Measurements from ENCODE around the gene PRKAR2B. TPM values are rescaled to one million over a fixed set of nuclear protein-coding genes. Genes with fewer than 3 reads are reported as not detected.

Gene PRKAR2B
- total RNA-seq, 4 donors from 2014 or later: 17.5 to 30.5 (median 22.9) TPM

GRCh38 chr7:107078517-107078966 lies 34.0 kb downstream of the PRKAR2B start:
- Histone ChIP-seq H3K4me1 (no peaks in the 10 kb centered on the region), H3K9me3 (no peaks in the 10 kb centered on the region), H3K27ac (no peak overlapping the region), H3K4me3 (no peak overlapping the region), H3K36me3 (no peaks in the 10 kb centered on the region), H3K27me3 (no peaks in the 10 kb centered on the region)
- DNase-seq: no peak
- TF ChIP-seq POLR2A (IDR thresholded peaks at IDR 0.05): no peak
- no peak for TF ChIP-seq CTCF (IDR thresholded peaks at IDR 0.05)
- intact Hi-C loops (cut with DNase I; ENCODE audit: low total_unique reads): no loop called here

- DNase-seq: no peak
- TF ChIP-seq CTCF (IDR thresholded peaks at IDR 0.05) (no peak), POLR2A (IDR thresholded peaks at IDR 0.05) (no peak)
- Histone ChIP-seq H3K27me3 (no peaks in the 10 kb centered on the region), H3K4me3 (no peak overlapping the region), H3K4me1 (no peaks in the 10 kb centered on the region), H3K9me3 (no peaks in the 10 kb centered on the region), H3K27ac (no peak overlapping the region), H3K36me3 (no peaks in the 10 kb centered on the region)
- intact Hi-C loops (cut with DNase I; ENCODE audit: low total_unique reads): no loop called here
Observed at GRCh38 chr7:107079212-107079940, 34.9 kb downstream of the PRKAR2B start.

DNA sequence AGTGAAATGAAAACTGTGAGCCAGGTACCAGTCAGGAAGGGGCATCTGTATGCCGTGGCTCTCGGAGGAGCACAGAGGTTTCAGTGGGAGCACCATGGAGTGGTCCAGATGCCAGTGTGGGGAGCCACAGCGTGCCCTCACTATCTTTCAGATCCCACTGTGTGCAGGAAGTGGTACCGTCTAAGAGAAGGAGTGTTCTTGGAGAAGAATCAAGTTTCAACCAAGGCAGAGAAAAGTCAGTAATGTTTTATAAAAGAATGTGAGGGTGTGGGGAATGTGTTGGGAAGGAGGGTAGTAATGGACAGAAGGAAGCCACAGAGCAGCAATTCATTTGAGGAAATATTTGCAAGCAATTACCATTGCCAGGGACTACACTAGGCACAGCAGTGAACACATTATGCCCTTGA lies 35.6 kb downstream of the PRKAR2B start:
- no peak overlapping the region for H3K4me3 ChIP-seq
- no peaks in the 10 kb centered on the region for H3K4me1 ChIP-seq
- no peaks in the 10 kb centered on the region for H3K27me3 ChIP-seq
- TF ChIP-seq CTCF (IDR thresholded peaks at IDR 0.05) (no peak), POLR2A (IDR thresholded peaks at IDR 0.05) (no peak)
- H3K9me3 ChIP-seq: no peaks in the 10 kb centered on the region
- DNase-seq: no peak
- H3K27ac ChIP-seq: no peak overlapping the region
- H3K36me3 ChIP-seq: no peaks in the 10 kb centered on the region
- intact Hi-C loops (cut with DNase I; ENCODE audit: low total_unique reads): no loop called here

DNA sequence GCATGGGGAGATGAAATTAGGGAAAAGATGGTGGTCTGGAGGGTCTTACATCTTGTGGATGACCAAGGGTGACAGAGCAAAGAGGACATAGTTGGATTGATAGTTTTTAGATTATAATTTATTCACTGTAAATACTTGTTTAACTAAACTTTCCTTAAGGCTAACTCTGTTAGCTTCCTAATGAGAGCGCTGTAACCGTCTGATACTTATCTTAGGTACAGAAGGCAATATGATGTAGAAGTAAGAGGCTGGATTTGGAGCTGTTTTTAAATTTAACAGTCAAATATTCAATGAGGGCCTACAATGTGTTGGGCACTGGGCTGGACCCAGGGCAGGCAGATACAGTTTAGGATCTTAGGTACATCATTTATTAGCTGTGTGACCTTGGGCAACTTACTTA lies 36.0 kb downstream of the PRKAR2B start:
- H3K27ac ChIP-seq: no peak overlapping the region
- no peaks in the 10 kb centered on the region for H3K27me3 ChIP-seq
- no peak for DNase-seq
- no peaks in the 10 kb centered on the region for H3K36me3 ChIP-seq
- no peaks in the 10 kb centered on the region for H3K4me1 ChIP-seq
- TF ChIP-seq POLR2A (IDR thresholded peaks at IDR 0.05) (no peak), CTCF (IDR thresholded peaks at IDR 0.05) (no peak)
- intact Hi-C loops (cut with DNase I; ENCODE audit: low total_unique reads): no loop called here
- H3K4me3 ChIP-seq: no peak overlapping the region
- H3K9me3 ChIP-seq: no peaks in the 10 kb centered on the region

DNA sequence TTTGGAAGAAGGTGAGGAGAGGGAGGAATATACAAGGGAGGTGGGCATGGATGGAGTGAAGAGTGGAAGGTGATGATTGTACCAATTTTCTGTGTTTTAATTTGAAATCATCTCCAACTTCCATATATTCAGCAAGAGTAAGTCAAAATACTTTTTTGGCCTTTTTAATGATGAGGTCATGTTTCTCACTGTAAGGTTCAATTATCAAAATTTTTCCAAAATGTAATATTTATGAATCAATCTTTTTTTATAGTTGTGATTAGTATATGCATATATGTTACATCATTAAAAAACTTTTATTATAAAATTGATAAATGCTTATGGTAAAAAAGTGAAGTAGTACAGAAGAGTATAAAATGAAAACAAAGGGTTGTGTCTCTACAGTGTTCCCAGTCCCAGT lies 40.7 kb downstream of the PRKAR2B start:
- no peak for DNase-seq
- H3K27me3 ChIP-seq: no peaks in the 10 kb centered on the region
- H3K4me3 ChIP-seq: no peak overlapping the region
- no peaks in the 10 kb centered on the region for H3K9me3 ChIP-seq
- TF ChIP-seq CTCF (IDR thresholded peaks at IDR 0.05) (no peak), POLR2A (IDR thresholded peaks at IDR 0.05) (no peak)
- intact Hi-C loops (cut with DNase I; ENCODE audit: low total_unique reads): no loop called here
- no peak overlapping the region for H3K27ac ChIP-seq
- no peaks in the 10 kb centered on the region for H3K36me3 ChIP-seq
- no peaks in the 10 kb centered on the region for H3K4me1 ChIP-seq

All from uterus (tissue), 4 donors.